Esophagus muscularis mucosa (tissue), 4 donors: Measurements from ENCODE around the gene DDX5. TPM values are rescaled to one million over a fixed set of nuclear protein-coding genes. Genes with fewer than 3 reads are reported as not detected.

Source experiments
- DNase-seq: peaks from one replicate; pipeline ENCODE4 v3.0.0-alpha.2; 2017; ENCODE audit errors: extremely low spot score
- H3K27ac ChIP-seq, 4 donors: fragments of 200-600 bp; sonication (generic); replicated peaks in 1 of 4; 1 replicate in 3 of 4; 2 replicates in 1 of 4; pipeline ENCODE4 v1.5.1; 2016 to 2019; ENCODE audit warnings: mild to moderate bottlenecking in 1 of 4
- H3K27me3 ChIP-seq, 4 donors: fragments of 200-600 bp; sonication (generic); one replicate each; pipeline versions ENCODE4 v1.5.1 to v1.6.0; 2016 to 2019
- H3K36me3 ChIP-seq, 4 donors: fragments of 200-600 bp; sonication (generic); one replicate each; pipeline ENCODE4 v1.5.1; 2016 to 2019
- H3K4me1 ChIP-seq, 4 donors: fragments of 200-600 bp; sonication (generic); one replicate each; pipeline ENCODE4 v1.5.1; 2016 to 2019
- H3K4me3 ChIP-seq, 4 donors: fragments of 200-600 bp; sonication (generic); 1 replicate in 2 of 4; 2 replicates in 2 of 4; pipeline ENCODE4 v1.5.1; 2016 to 2019; ENCODE audit warnings: mild to moderate bottlenecking in 4 of 4, moderate library complexity in 1 of 4
- H3K9me3 ChIP-seq, 4 donors: fragments of 200-600 bp; sonication (generic); 1 replicate in 3 of 4; 2 replicates in 1 of 4; pipeline ENCODE4 v1.5.1; 2016 to 2019
- EP300 ChIP-seq: sonication (generic); formaldehyde crosslinking; IDR thresholded peaks from one replicate; pipeline ENCODE4 v1.6.1; 2017; ENCODE audit warnings: antibody characterized with exemption
- POLR2A ChIP-seq: fragments of 450-650 bp; IDR thresholded peaks from one replicate; pipeline ENCODE4 v1.6.1; 2017; ENCODE audit warnings: antibody characterized with exemption, moderate library complexity, mild to moderate bottlenecking, low read depth
- POLR2AphosphoS5 ChIP-seq, 2 donors: sonication (generic); formaldehyde crosslinking; IDR thresholded peaks; one replicate each; pipeline ENCODE4 v1.6.1; 2017; ENCODE audit warnings: antibody characterized with exemption in 2 of 2
- WGBS: methylation state at CpG from one replicate; pipeline ENCODE4 v1.1.5; 2018; 5-methylcytosine and 5-hydroxymethylcytosine counted together
- intact Hi-C: fragments of 100-400 bp; cut with DNase I; formaldehyde crosslinking; loops from one replicate; pipeline ENCODE4 v1.15.1; 2023
- total RNA-seq, 4 donors: library from RNA; depleted of rRNA; stranded (reverse); fragments of >200 nt; gene quantifications; one replicate each; pipeline versions ENCODE4 v1.1.0 to v1.2.1, GENCODE V29; 2016
- TF ChIP-seq, protein P1 (sequence below), 3 experiments: fragments of 200-600 bp in 2 of 3; fragments of 450-650 bp in 1 of 3; sonication (generic) in 2 of 3; IDR thresholded peaks; one replicate each; pipeline ENCODE4 v1.5.1; 2017 to 2019; ENCODE audit warnings: antibody characterized with exemption in 3 of 3, mild to moderate bottlenecking in 2 of 3, moderate library complexity in 1 of 3

Gene DDX5
- total RNA-seq, 4 donors from 2014 or later, result 422 to 728 (median 528) TPM

DNA sequence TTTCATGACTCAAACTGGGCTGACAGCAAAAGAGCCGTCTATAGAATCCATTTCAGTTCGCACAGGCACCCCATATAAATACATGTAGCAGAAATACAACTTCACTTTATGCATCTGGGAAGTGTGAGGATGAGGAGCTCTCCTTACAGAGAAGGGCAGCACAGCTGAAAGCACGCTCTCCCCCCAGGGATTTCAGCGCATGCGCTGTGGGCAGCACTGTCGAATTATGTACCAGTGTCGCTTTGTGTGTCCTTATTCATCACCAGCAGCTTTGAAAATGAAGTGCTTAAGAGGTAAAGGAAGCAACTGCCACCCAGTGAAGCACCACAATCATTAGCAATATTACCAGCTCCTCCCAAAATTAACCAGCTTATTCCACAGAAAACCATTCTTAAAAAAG is 40.6 kb upstream of the DDX5 start:
- WGBS, result 85% methylated on average over 7 of the region's 7 CpGs
- no peak overlapping the region for H3K4me3 ChIP-seq
- no peak for DNase-seq
- no peak overlapping the region for H3K27ac ChIP-seq
- H3K36me3 ChIP-seq, result peaks cover 29 to 97% (median 81%) of the 10 kb centered on the region in 4 donors
- intact Hi-C loops, result no loop called here
- H3K4me1 ChIP-seq, result no peaks in the 10 kb centered on the region
- H3K27me3 ChIP-seq, result no peaks in the 10 kb centered on the region
- no peaks in the 10 kb centered on the region for H3K9me3 ChIP-seq
- TF ChIP-seq POLR2A (no peak), POLR2AphosphoS5 (IDR thresholded peaks at IDR 0.05) (no peak), EP300 (no peak)
- TF ChIP-seq, protein P1, sequence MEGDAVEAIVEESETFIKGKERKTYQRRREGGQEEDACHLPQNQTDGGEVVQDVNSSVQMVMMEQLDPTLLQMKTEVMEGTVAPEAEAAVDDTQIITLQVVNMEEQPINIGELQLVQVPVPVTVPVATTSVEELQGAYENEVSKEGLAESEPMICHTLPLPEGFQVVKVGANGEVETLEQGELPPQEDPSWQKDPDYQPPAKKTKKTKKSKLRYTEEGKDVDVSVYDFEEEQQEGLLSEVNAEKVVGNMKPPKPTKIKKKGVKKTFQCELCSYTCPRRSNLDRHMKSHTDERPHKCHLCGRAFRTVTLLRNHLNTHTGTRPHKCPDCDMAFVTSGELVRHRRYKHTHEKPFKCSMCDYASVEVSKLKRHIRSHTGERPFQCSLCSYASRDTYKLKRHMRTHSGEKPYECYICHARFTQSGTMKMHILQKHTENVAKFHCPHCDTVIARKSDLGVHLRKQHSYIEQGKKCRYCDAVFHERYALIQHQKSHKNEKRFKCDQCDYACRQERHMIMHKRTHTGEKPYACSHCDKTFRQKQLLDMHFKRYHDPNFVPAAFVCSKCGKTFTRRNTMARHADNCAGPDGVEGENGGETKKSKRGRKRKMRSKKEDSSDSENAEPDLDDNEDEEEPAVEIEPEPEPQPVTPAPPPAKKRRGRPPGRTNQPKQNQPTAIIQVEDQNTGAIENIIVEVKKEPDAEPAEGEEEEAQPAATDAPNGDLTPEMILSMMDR (IDR thresholded peaks at IDR 0.05), result no peak

DNA sequence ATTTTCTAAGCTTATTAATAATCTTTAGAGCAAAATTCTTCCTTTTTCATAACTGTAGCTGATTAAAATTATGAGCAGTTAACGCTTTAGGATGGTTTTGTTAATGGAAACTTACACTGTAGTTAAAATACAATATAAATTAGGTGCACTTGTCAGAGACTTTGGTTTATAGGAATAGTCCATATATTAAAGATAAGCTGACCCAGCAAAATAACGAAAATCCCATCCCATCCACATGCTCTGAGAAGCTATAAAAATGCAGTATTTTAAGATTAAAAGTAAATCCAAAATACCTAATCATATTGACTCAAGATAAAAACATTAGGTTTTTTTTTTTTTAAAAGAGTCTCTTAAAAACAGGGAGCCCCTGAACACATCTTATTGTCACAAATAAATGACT is 38.7 kb upstream of the DDX5 start:
- intact Hi-C loops, result no loop called here
- TF ChIP-seq, protein P1 (IDR thresholded peaks at IDR 0.05), result no peak
- no peak for TF ChIP-seq POLR2AphosphoS5 (IDR thresholded peaks at IDR 0.05)
- no peak for TF ChIP-seq EP300
- no peak for TF ChIP-seq POLR2A
- Histone ChIP-seq H3K4me1 (no peaks in the 10 kb centered on the region), H3K9me3 (no peaks in the 10 kb centered on the region), H3K4me3 (no peak overlapping the region), H3K27ac (no peak overlapping the region), H3K36me3 (peaks cover 29 to 95% (median 78%) of the 10 kb centered on the region in 4 donors), H3K27me3 (no peaks in the 10 kb centered on the region)
- WGBS, result 90% methylated on average over 2 of the region's 2 CpGs
- no peak for DNase-seq

DNA sequence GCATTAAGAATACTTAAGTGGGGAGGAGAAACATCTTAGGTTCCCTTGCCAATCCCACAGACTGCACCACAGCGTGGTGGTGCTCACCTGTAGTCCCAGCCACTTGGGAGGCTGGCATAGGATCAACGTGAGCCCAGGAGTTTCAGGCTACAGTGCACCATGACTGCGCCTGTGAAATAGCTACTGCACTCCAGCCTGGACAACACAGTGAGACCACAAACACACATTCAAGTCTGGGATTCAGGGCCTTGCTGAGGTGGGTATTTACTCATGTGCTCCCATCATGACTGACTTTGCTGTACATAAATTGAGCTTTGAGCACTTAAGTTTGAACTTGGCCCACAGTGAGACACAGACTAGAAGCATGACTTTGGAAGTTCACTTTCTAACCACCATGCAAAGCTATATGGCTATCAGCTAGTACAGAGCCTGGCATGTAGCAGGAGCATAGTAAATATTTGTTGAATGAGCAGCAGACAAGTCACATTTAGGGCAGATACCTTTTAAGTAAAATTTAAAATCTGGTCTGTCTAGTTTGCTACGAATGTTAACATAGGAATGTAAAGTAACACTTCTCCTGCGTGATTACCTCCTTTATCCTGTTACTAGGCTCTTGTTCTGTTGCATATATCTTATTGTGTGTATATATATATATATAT is 34.2 kb upstream of the DDX5 start:
- Histone ChIP-seq H3K9me3 (no peaks in the 10 kb centered on the region), H3K36me3 (peaks cover 15 to 93% (median 78%) of the 10 kb centered on the region in 4 donors), H3K27ac (no peak overlapping the region), H3K27me3 (no peaks in the 10 kb centered on the region), H3K4me3 (no peak overlapping the region), H3K4me1 (no peaks in the 10 kb centered on the region)
- intact Hi-C loops, result no loop called here
- no peak for DNase-seq
- 85% methylated on average over 5 of the region's 5 CpGs for WGBS
- TF ChIP-seq EP300 (no peak), POLR2AphosphoS5 (IDR thresholded peaks at IDR 0.05) (peak in 1 of 2 donors; percentile 19)
- TF ChIP-seq, protein P1 (IDR thresholded peaks at IDR 0.05), result no peak

DNA sequence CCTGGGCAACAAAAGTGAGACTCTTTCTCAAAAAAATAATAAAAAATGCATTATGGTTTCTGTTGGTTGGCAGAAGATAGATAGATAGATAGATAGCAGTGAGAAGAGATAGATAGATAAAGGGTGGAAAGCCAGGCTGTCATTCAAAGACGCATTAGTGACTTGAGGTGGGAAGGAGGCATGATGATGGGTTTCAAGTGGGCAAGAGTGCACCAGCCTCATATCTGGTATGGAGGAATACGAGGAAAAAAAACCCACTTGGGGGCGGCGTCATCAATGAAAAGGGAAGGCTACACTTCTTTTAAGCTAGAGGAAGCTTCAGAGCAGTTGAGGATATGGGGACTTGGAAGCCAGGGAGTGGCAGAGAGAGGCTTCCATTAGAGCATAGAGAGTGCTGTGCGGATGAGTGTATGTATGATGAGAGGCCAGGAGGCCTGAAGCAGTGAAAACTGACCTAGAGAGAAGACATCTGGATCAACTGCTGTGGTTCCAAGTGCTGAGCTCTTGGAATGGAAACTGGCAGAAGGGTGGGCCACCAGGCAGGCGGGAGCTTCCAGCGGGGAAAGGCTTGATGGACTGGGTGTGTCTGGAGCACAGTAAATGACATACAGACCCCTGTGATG is 32.5 kb upstream of the DDX5 start:
- no peak for DNase-seq
- 82% methylated on average over 7 of the region's 7 CpGs for WGBS
- H3K27ac ChIP-seq, result no peak overlapping the region
- H3K4me3 ChIP-seq, result no peak overlapping the region
- H3K27me3 ChIP-seq, result no peaks in the 10 kb centered on the region
- H3K9me3 ChIP-seq, result no peaks in the 10 kb centered on the region
- H3K4me1 ChIP-seq, result no peaks in the 10 kb centered on the region
- intact Hi-C loops, result no loop called here
- no peak for TF ChIP-seq POLR2AphosphoS5 (IDR thresholded peaks at IDR 0.05)
- TF ChIP-seq, protein P1 (IDR thresholded peaks at IDR 0.05), result no peak
- no peak for TF ChIP-seq POLR2A
- no peak for TF ChIP-seq EP300
- H3K36me3 ChIP-seq, result peaks cover 26 to 93% (median 81%) of the 10 kb centered on the region in 4 donors
